B cell (primary cell): ENCODE results near the gene GFI1. TPM values are rescaled to one million over a fixed set of nuclear protein-coding genes. Genes with fewer than 3 reads are reported as not detected.

Source experiments
- ATAC-seq: fragments of 200-7000 bp; cut with Tn5 transposase; one replicate; pipeline ENCODE4 v1.10.0; 2021; ENCODE audit warnings: low read depth, mild to moderate bottlenecking, moderate number of reproducible peaks, moderate library complexity
- CTCF ChIA-PET: fragments of 350-600 bp; sonication (Branson Sonifier 250); formaldehyde crosslinking; loops from one replicate; lab custom pipeline; 2021; ENCODE audit warnings: antibody characterized with exemption, inconsistent platforms; lab: Charles Lee
- POLR2A ChIA-PET: fragments of 350-600 bp; sonication (Branson Sonifier 250); formaldehyde crosslinking; loops from one replicate; lab custom pipeline; 2021; ENCODE audit warnings: antibody characterized with exemption; lab: Charles Lee
- DNase-seq: peaks from one replicate; pipeline ENCODE4 v3.0.0; 2013
- H2AFZ ChIP-seq: 2 replicates; pipeline ENCODE4 v1.6.1; 2012; ENCODE audit warnings: mild to moderate bottlenecking, low read depth, low read length; ENCODE audit not compliant: insufficient read depth, poor library complexity, severe bottlenecking
- H3K27ac ChIP-seq, 2 donors: 1 replicate in 1 of 2; 2 replicates in 1 of 2; pipeline ENCODE4 v1.5.1; 2012 to 2013; ENCODE audit warnings: low read length in 2 of 2, mild to moderate bottlenecking in 2 of 2, moderate library complexity in 1 of 2
- H3K27me3 ChIP-seq, 4 experiments: fragments of 200-600 bp in 1 of 4; sonication (generic) in 1 of 4; replicated peaks in 1 of 4; 1 replicate in 2 of 4; 2 replicates in 2 of 4; pipeline versions ENCODE4 v1.6.1 to v1.7.0; 2013 to 2016; ENCODE audit warnings: low read length in 3 of 4, mild to moderate bottlenecking in 2 of 4, mixed read lengths in 1 of 4, moderate library complexity in 1 of 4; ENCODE audit not compliant: insufficient read depth in 4 of 4, control insufficient read depth in 3 of 4; ENCODE audit errors: control extremely low read depth in 1 of 4
- H3K36me3 ChIP-seq, 2 experiments: replicated peaks in 1 of 2; 1 replicate in 1 of 2; 2 replicates in 1 of 2; pipeline versions ENCODE4 v1.6.1 to v1.7.1; 2013; ENCODE audit warnings: low read length in 1 of 2; ENCODE audit not compliant: insufficient read depth in 2 of 2, control insufficient read depth in 1 of 2; ENCODE audit errors: control extremely low read depth in 1 of 2, extremely low read depth in 1 of 2
- H3K4me1 ChIP-seq, 2 donors: fragments of 200-600 bp in 1 of 2; sonication (generic) in 1 of 2; 1 replicate in 1 of 2; 2 replicates in 1 of 2; pipeline versions ENCODE4 v1.5.1 to v1.6.1; 2013 to 2017; ENCODE audit warnings: low read length in 2 of 2; ENCODE audit not compliant: control insufficient read depth in 2 of 2, insufficient read depth in 2 of 2
- H3K4me2 ChIP-seq: replicated peaks from 2 replicates; pipeline ENCODE3; 2012; ENCODE audit warnings: mild to moderate bottlenecking, low read depth, low read length; ENCODE audit not compliant: poor library complexity, severe bottlenecking
- H3K4me3 ChIP-seq, 5 experiments: fragments of 200-600 bp in 1 of 5; sonication (generic) in 1 of 5; 1 replicate in 3 of 5; 2 replicates in 2 of 5; pipeline versions ENCODE4 v1.5.1 to v1.7.0; 2011 to 2016; ENCODE audit warnings: low read length in 4 of 5, mild to moderate bottlenecking in 4 of 5, low read depth in 2 of 5, control low read depth in 1 of 5, moderate library complexity in 1 of 5; ENCODE audit not compliant: insufficient read depth in 1 of 5; ENCODE audit errors: control extremely low read depth in 1 of 5, extremely low read depth in 1 of 5
- H3K79me2 ChIP-seq: fragments of 200-600 bp; sonication (generic); one replicate; pipeline ENCODE4 v1.6.0; 2016; ENCODE audit warnings: low read length; ENCODE audit not compliant: control insufficient read depth, insufficient read depth
- H3K9ac ChIP-seq: fragments of 200-600 bp; sonication (generic); 2 replicates; pipeline ENCODE4 v1.6.1; 2017; ENCODE audit warnings: mild to moderate bottlenecking, low read length, moderate library complexity
- H3K9me3 ChIP-seq, 3 donors: one replicate each; pipeline versions ENCODE4 v1.6.1 to v1.7.1; 2013; ENCODE audit warnings: low read length in 2 of 3; ENCODE audit not compliant: control insufficient read depth in 2 of 3, insufficient read depth in 1 of 3; ENCODE audit errors: control extremely low read depth in 1 of 3
- H4K20me1 ChIP-seq: 2 replicates; pipeline ENCODE4 v1.6.0; 2012; ENCODE audit warnings: mild to moderate bottlenecking, low read length; ENCODE audit not compliant: insufficient read depth, control insufficient read depth, poor library complexity, severe bottlenecking
- H3K27ac Mint-ChIP-seq: one replicate; pipeline ENCODE4 v1.8.0; 2021; ENCODE audit warnings: mixed read lengths
- H3K27me3 Mint-ChIP-seq: one replicate; pipeline ENCODE4 v1.8.0; 2021; ENCODE audit warnings: mixed read lengths
- H3K4me1 Mint-ChIP-seq: one replicate; pipeline ENCODE4 v1.8.0; 2021; ENCODE audit warnings: mixed read lengths
- H3K4me3 Mint-ChIP-seq: one replicate; pipeline ENCODE4 v1.8.0; 2021; ENCODE audit warnings: mixed read lengths
- H3K9me3 Mint-ChIP-seq: one replicate; pipeline ENCODE4 v1.8.0; 2022; ENCODE audit warnings: mixed read lengths; ENCODE audit not compliant: insufficient read depth
- CTCF ChIP-seq: fragments of 200-600 bp; IDR thresholded peaks from one replicate; pipeline ENCODE4 v1.8.0; 2022; ENCODE audit warnings: antibody characterized with exemption, mild to moderate bottlenecking
- EZH2 ChIP-seq: IDR thresholded peaks from 2 replicates; pipeline ENCODE4 v1.6.1; 2012; ENCODE audit warnings: borderline replicate concordance, low read depth, mild to moderate bottlenecking, moderate library complexity, low read length; ENCODE audit not compliant: insufficient read depth, poor library complexity, severe bottlenecking
- WGBS: methylation state at CpG from one replicate; pipeline ENCODE4 v1.1.5; 2013; ENCODE audit warnings: missing lambda C conversion rate; ENCODE audit not compliant: insufficient coverage; 5-methylcytosine and 5-hydroxymethylcytosine counted together
- intact Hi-C: fragments of 100-400 bp; cut with micrococcal nuclease; formaldehyde crosslinking; loops from one replicate; pipeline ENCODE4 v1.10.0; 2022
- polyA plus RNA-seq: library from polyadenylated mRNA; depleted of rRNA; stranded (reverse); fragments of >200 nt; gene quantifications from 2 replicates; pipeline ENCODE4 v1.2.3, GENCODE V29; 2012
- total RNA-seq, 2 donors: library from RNA; stranded (reverse); fragments of 120-200 nt in 1 of 2; gene quantifications; 1 replicate in 1 of 2; 2 replicates in 1 of 2; pipeline versions ENCODE4 v1.2.3 to v1.2.4, GENCODE V29; 2013 to 2022

GFI1 gene
- total and polyA plus RNA-seq, 2 donors (not counting 1 experiment from before 2014, with no cell fraction given), result 0.76 to 1.2 TPM

GRCh38 chr1:92484472-92485380 is 2.0 kb downstream of the GFI1 start:
- Histone ChIP-seq H4K20me1 (no peaks in the 10 kb centered on the region), H3K27ac (no peak overlapping the region), H3K27me3 (peaks cover 0 to 54% (median 19%) of the 10 kb centered on the region in 4 experiments), H3K79me2 (no peaks in the 10 kb centered on the region), H2AFZ (peak overlapping the region; percentile 89), H3K4me3 (peak overlapping the region; percentile 42 to 70 (median 60)), H3K4me1 (peaks cover 31 to 40% of the 10 kb centered on the region in 2 donors), H3K9ac (peak overlapping the region; percentile 76), H3K36me3 (no peaks in the 10 kb centered on the region), H3K4me2 (peak overlapping the region; percentile 95), H3K9me3 (peaks cover 0 to 13% (median 0%) of the 10 kb centered on the region in 3 donors)
- intact Hi-C loops, result loop anchor here (5.0 to 10.0 kb wide), 3 partner anchors 50 to 187 kb away; partner anchors contain the start of genes GLMN and RPAP2
- Mint-ChIP-seq H3K27me3 (peaks cover 28% of the 10 kb centered on the region), H3K27ac (no peak overlapping the region), H3K4me1 (peaks cover 32% of the 10 kb centered on the region), H3K9me3 (no peaks in the 10 kb centered on the region), H3K4me3 (peak overlapping the region; percentile 87)
- CTCF ChIA-PET, result interaction anchor here (1.0 to 1.2 kb wide), 2 partner anchors 69 to 174 kb away, joined by 3 read pairs; no protein-coding TSS in a partner anchor
- DNase-seq, result peak; percentile 60
- TF ChIP-seq EZH2 (no peak), CTCF (no peak)
- POLR2A ChIA-PET, result no interaction called here
- WGBS, result under 1% methylated on average over 65 of the region's 65 CpGs
- peak; percentile 22 for ATAC-seq
